NCI-H82 treated with DMSO at 0.1 percent for 48 hours (cell line): ENCODE data around the gene IL31RA.

ENCODE experiments used
- DNase-seq: peaks from one replicate; lab custom pipeline; 2025; ENCODE audit not compliant: unreplicated experiment; lab: John Stamatoyannopoulos, UW

Gene IL31RA

GRCh38 chr5:55858104-55858503, 6.9 kb downstream of the IL31RA start:
- no peak for DNase-seq

GRCh38 chr5:55860288-55860687, 9.1 kb downstream of the IL31RA start:
- DNase-seq: no peak

GRCh38 chr5:55860709-55861108, 9.6 kb downstream of the IL31RA start:
- DNase-seq: no peak

- DNase-seq: no peak
These were observed 13.7 kb downstream of the IL31RA start for GRCh38 chr5:55864606-55865541.

- peak; percentile 22 for DNase-seq
These were observed 14.7 kb downstream of the IL31RA start for GRCh38 chr5:55865831-55866230.

- DNase-seq: no peak
These were observed 15.3 kb downstream of the IL31RA start for GRCh38 chr5:55866485-55866884.

- no peak for DNase-seq
These were observed 15.8 kb downstream of the IL31RA start for GRCh38 chr5:55866934-55867333.

- DNase-seq: no peak
These were observed 17.7 kb downstream of the IL31RA start for GRCh38 chr5:55868846-55869245.

- no peak for DNase-seq
These were observed 18.7 kb downstream of the IL31RA start for GRCh38 chr5:55869847-55870246.

GRCh38 chr5:55873234-55873633, 22.1 kb downstream of the IL31RA start:
- no peak for DNase-seq

- no peak for DNase-seq
These were observed 26.5 kb downstream of the IL31RA start for GRCh38 chr5:55877655-55878054.

GRCh38 chr5:55880453-55880852, 29.3 kb downstream of the IL31RA start:
- no peak for DNase-seq

- no peak for DNase-seq
These were observed 34.2 kb downstream of the IL31RA start for GRCh38 chr5:55885359-55885758.

GRCh38 chr5:55888205-55888604, 37.0 kb downstream of the IL31RA start:
- DNase-seq: no peak

GRCh38 chr5:55892479-55892878, 41.3 kb downstream of the IL31RA start:
- no peak for DNase-seq

GRCh38 chr5:55894135-55894534, 43.0 kb downstream of the IL31RA start:
- DNase-seq: no peak

- DNase-seq: no peak
These were observed 44.2 kb downstream of the IL31RA start for GRCh38 chr5:55895346-55895745.

- DNase-seq: no peak
These were observed 45.1 kb downstream of the IL31RA start for GRCh38 chr5:55896238-55896637.

GRCh38 chr5:55896663-55897062, 45.5 kb downstream of the IL31RA start:
- no peak for DNase-seq

- DNase-seq: no peak
These were observed 46.2 kb downstream of the IL31RA start for GRCh38 chr5:55897206-55897894.

- no peak for DNase-seq
These were observed 46.7 kb downstream of the IL31RA start for GRCh38 chr5:55897905-55898304.

GRCh38 chr5:55899344-55899743, 48.2 kb downstream of the IL31RA start:
- no peak for DNase-seq
